K562 (cell line): ENCODE data around the gene RCOR3. TPM values are rescaled to one million over a fixed set of nuclear protein-coding genes. Genes with fewer than 3 reads are reported as not detected.

ENCODE experiments used
- AFF1 ChIP-seq, 2 experiments: fragments of 450-650 bp; IDR thresholded peaks; 2 replicates each; pipeline ENCODE4 v1.6.1; 2018; ENCODE audit warnings: mild to moderate bottlenecking in 2 of 2, low read depth in 1 of 2; ENCODE audit not compliant: partially characterized antibody in 2 of 2
- ARID1B ChIP-seq: fragments of 450-650 bp; IDR thresholded peaks from 2 replicates; pipeline ENCODE4 v1.6.1; 2016; ENCODE audit warnings: antibody characterized with exemption, mild to moderate bottlenecking, inconsistent platforms
- FUS ChIP-seq: fragments of 200-400 bp; formaldehyde crosslinking; optimal IDR thresholded peaks from 2 replicates; pipeline ENCODE3; 2017; ENCODE audit warnings: low read depth, low read length
- HDAC1 ChIP-seq, 2 experiments: fragments of 450-650 bp; IDR thresholded peaks; 2 replicates each; pipeline ENCODE4 v1.6.1; 2016 to 2017; ENCODE audit warnings: inconsistent platforms in 1 of 2, mild to moderate bottlenecking in 1 of 2, moderate library complexity in 1 of 2
- NFATC3 ChIP-seq: fragments of 450-650 bp; IDR thresholded peaks from 2 replicates; pipeline ENCODE4 v1.6.1; 2017; ENCODE audit warnings: mild to moderate bottlenecking
- PML ChIP-seq: IDR thresholded peaks from 2 replicates; pipeline ENCODE4 v1.6.1; 2012; ENCODE audit warnings: low read length, inconsistent platforms
- POLR2AphosphoS5 ChIP-seq: IDR thresholded peaks from 2 replicates; pipeline ENCODE4 v1.6.1; 2011; ENCODE audit warnings: mild to moderate bottlenecking, low read depth, low read length, moderate library complexity; ENCODE audit not compliant: control insufficient read depth, insufficient read depth
- SRF ChIP-seq, 2 experiments: fragments of 250-450, 450-650 bp in 1 of 2; sonication (Bioruptor Pico) in 1 of 2; sonication (generic) in 1 of 2; formaldehyde crosslinking; IDR thresholded peaks; 2 replicates each; pipeline versions ENCODE4 v1.5.0 to v1.5.1; 2020 to 2022; ENCODE audit warnings: mild to moderate bottlenecking in 1 of 2, missing genetic modification reagents in 1 of 2
- SUPT5H ChIP-seq: fragments of 450-650 bp; IDR thresholded peaks from 2 replicates; pipeline ENCODE4 v1.6.1; 2016
- TCF3 ChIP-seq: sonication (generic); formaldehyde crosslinking; IDR thresholded peaks from 2 replicates; pipeline ENCODE4 v1.4.0; 2020; ENCODE audit warnings: mild to moderate bottlenecking, missing genetic modification reagents
- TFAP4 ChIP-seq: sonication (generic); formaldehyde crosslinking; IDR thresholded peaks from 2 replicates; pipeline ENCODE4 v1.8.0; 2022; ENCODE audit warnings: missing genetic modification reagents, mild to moderate bottlenecking, moderate library complexity, borderline replicate concordance
- TGIF2 ChIP-seq: sonication (generic); formaldehyde crosslinking; IDR thresholded peaks from 2 replicates; pipeline ENCODE4 v1.8.1; 2022; ENCODE audit warnings: mild to moderate bottlenecking, missing genetic modification reagents, moderate library complexity
- ZNF134 ChIP-seq: fragments of 250-450 bp; sonication (Bioruptor Pico); conservative IDR thresholded peaks from 2 replicates; pipeline ENCODE4 v1.4.0; 2020
- ZNF280B ChIP-seq: fragments of 250-450 bp; sonication (Bioruptor Pico); IDR thresholded peaks from 2 replicates; pipeline ENCODE4 v1.5.1; 2021; ENCODE audit warnings: mild to moderate bottlenecking
- ZNF311 ChIP-seq: fragments of 250-450 bp; sonication (Bioruptor Pico); IDR thresholded peaks from 2 replicates; pipeline ENCODE4 v1.4.0; 2020; ENCODE audit warnings: mild to moderate bottlenecking, moderate library complexity
- polyA plus RNA-seq, 8 experiments: library from polyadenylated mRNA; depleted of rRNA in 4 of 8; stranded (reverse) in 5 of 8; unstranded in 3 of 8; fragments of >200 nt; fragmentation: Nextera tagmentation in 2 of 8; fragmentation: Illumina TruSeq in 1 of 8; extraction: Ambion mirVana in 2 of 8; extraction: Trizol in 1 of 8; gene quantifications; 2 replicates each; pipeline versions ENCODE4 v1.2.1 to v1.2.3, GENCODE V29; 2011 to 2014; ENCODE audit warnings: inconsistent platforms in 1 of 8, missing spikeins in 1 of 8
- total RNA-seq, 7 experiments: library from RNA; depleted of rRNA in 6 of 7; stranded (reverse); fragments of >200 nt in 6 of 7; fragmentation: Illumina TruSeq in 2 of 7; extraction: Trizol in 2 of 7; gene quantifications; 2 replicates each; pipeline versions ENCODE4 v1.2.1 to v1.2.3, GENCODE V29; 2011 to 2021; ENCODE audit warnings: low replicate concordance in 1 of 7

Gene RCOR3
- total and polyA plus RNA-seq, 9 of the 15 experiments (the other 6 are each of a cell fraction or from before 2014, with no cell fraction given), result 9.7 to 42.7 (median 29.5) TPM

- TF ChIP-seq ZNF280B (CRISPR knock-in tag) (no peak), HDAC1 (IDR thresholded peaks at IDR 0.05) (0 out of 4 replicates have a peak, but pooled peaks of 1 of the 2 experiments have one; percentile 15), ARID1B (no peak; the same call in 1 of the 2 replicates), NFATC3 (peak; percentile 67; the same call in 1 of the 2 replicates), PML (no peak), TCF3 (CRISPR knock-in tag) (peak; percentile 34; the same call in 1 of the 2 replicates), SRF (CRISPR knock-in tag; IDR thresholded peaks at IDR 0.05) (peak in 1 of 2 experiments; percentile 88; a peak in 1 of 4 replicates), FUS (no peak), SUPT5H (no peak), ZNF134 (CRISPR knock-in tag) (no peak), ZNF311 (CRISPR knock-in tag) (no peak), TFAP4 (CRISPR knock-in tag) (peak; percentile 83), AFF1 (IDR thresholded peaks at IDR 0.05; ENCODE audit: low read depth in 1 of 2, partially characterized antibody in 2 of 2) (peak in 1 of 2 experiments; percentile 30), POLR2AphosphoS5 (no peak), TGIF2 (CRISPR knock-in tag) (no peak)
Measured at GRCh38 chr1:211327346-211327921, 68.3 kb downstream of the RCOR3 start (continued).
